Activated T-cell treated with anti-CD3 and anti-CD28 coated beads, Interleukin-2, amount 50 U/mL, for 1 hour (primary cell): Measurements from ENCODE around the gene SUCNR1.
"Not testable (repeated sequence)": the region's sequence is repeated elsewhere in the genome, so short reads cannot be mapped to it uniquely, and the experiment has no call there.

Experiments used
- DNase-seq: peaks from one replicate; pipeline ENCODE4 v3.0.0-alpha.2; 2020

SUCNR1 gene

GRCh38 chr3:151903501-151903991 lies 30.1 kb downstream of the SUCNR1 start:
- no peak for DNase-seq

DNA sequence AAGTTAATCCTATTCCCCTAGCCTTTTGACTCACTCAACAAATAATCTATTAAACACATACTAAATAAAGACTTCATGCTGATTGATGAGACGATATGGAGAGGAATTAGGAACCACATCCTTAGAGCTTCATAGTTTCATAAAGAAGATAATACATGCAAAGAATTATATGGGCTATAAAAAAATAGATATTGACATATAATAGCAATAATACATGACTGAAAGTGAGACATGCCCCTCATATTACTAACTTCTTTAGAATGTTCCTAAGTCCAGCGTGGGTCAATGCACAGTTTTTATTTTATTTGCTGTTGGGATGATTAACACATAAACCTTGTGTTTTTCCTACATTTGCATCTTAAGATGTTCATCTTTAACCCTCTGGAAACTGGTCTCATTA lies 32.2 kb downstream of the SUCNR1 start:
- no peak for DNase-seq

- DNase-seq: no peak
These were observed 33.3 kb downstream of the SUCNR1 start for GRCh38 chr3:151906751-151907150.

GRCh38 chr3:151908399-151908798 lies 35.0 kb downstream of the SUCNR1 start:
- no peak for DNase-seq

DNA sequence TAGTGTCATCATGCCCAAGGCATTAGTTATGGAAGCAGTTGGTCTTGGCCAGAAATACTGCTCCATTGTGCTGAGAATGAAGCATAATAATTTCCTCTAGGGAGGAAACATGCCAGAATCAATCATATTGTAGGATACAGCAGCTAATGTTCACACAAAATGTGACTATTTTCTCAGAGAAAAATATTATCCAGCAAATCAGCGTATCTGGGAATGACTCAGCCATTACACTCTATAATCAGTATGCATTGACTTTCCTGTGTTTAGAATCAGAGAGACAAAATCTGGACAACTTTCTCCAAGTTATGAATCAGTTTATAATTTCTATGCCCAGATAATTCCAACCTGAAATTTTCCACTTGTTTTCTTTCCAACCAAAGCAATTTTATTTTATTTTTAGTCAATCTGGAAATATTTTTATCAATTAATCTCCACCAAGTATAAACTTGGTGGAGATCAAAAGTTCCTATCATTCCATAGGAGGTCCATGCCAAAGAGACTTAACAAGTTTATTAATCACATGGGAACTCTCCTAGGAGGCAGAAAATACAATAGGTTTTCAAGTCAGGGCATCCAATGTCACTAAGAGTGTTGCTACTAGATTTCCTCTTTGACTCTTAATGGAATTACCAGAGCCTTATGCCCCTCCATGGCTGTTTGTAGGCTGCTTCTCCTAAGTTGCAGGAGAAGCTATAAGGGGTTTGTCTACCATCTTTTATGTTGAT lies 36.4 kb downstream of the SUCNR1 start:
- DNase-seq: no peak

DNA sequence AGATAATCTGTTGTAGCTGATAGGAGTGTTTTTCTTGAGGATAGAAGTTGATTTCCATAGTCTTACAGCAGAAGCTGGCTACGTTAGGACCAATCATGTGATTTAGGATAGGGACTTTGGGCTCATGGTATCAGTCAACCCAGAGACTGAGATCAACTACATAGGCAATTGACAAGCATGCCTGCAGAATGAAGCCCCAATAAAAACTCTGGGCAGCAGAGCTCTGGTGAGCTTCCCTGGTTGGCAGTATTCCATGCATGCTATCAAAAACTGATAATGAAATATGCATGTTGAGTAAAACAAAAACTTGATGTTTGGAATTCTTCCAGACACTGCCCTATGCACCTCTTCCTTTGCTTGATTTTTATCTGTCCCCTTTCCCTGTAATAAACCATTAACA lies 38.0 kb downstream of the SUCNR1 start:
- no peak for DNase-seq

DNA sequence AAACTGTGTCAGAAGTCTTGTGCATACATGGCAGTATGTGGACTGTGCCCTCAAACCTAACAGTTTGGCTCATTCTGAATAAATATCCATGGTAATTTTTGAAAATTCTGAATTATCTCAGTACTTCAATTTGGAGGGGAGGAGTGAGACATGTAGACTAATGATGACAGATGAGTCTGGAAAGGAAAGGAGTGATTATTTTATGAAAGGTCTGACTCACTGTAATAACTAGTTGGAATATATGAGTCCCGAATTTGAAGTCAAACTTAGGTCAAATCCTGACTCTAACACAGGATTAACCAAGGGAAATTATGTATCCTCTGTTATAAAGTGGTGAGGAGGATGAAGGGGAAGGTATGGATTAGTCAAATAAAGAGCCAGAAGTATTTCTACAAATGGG lies 38.6 kb downstream of the SUCNR1 start:
- DNase-seq: no peak

DNA sequence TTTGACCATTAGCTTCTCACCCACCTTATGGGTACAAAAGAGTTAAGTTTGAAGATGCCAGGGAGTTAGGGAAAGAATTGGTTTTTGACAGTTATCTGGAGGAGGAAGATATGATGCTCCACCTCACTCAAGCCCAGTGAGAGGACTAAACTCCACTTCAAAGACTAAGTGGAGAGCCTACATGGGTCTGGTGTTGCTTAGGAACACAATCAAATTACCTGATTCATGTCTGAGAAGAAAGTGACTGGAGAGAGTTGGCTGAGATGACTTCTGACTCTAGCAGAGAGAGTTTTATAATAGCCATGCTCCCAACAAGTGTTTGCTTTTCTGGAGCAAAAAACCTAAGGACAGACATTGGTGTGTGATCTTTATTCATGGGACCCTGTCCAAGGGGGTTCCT lies 43.3 kb downstream of the SUCNR1 start:
- DNase-seq: no peak

DNA sequence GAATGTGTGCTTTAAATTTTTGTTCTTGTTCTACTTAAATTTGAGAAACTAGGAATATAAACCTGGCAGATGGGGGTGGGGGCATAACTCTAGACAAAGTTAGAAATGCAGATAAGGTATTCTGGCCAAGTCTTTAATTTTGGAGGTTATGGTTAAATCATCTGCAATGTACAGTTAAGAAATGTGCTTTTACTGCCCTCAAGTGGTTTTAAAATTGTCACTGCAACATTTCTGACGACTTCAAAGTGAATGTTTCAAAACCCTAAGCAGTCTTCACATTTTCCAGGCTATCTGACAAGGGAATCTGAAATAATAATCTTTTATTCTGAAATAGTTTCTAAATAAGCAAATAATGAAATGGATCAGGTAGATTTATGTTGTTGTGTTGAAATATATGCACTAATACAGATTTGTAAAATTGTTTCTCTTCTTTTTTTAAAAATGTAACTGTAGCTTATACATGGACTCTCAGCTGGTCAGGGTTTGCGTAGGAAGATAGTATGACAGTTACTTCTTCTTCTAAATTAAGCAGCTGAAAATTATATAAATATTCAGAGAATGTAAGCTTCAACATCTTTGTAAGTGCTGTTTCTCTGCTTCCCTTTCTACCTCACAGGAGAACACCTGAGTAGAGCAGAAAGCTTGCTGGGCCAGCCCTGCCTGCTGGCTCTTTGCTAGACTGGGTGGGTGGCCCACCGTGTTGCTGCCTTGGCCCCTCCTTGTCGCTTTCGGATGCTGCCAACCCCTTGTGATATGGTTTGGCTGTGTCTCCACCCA lies 45.0 kb downstream of the SUCNR1 start:
- no peak for DNase-seq

- DNase-seq: no peak
These were observed 45.5 kb downstream of the SUCNR1 start for GRCh38 chr3:151919030-151919328.

DNA sequence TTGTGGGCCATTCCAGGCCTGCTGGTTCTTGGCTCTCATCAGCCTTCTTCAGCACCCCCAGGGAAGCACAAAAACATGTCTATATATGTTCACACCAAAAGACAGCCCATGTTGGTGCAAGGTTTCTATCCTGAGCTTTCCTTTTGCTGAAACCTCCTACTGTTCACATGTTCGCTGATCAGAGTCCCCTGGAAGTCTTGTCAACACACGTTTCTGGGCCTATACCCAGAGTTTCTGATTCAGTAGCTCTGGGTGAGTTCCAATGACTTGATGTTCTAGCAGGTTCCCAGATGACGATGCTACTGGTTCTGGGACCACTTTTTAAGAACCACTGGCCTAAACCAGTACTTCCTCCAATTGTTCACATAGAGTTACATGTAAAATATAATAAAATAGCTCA lies 46.0 kb downstream of the SUCNR1 start:
- no peak for DNase-seq

GRCh38 chr3:151923901-151924300 lies 50.5 kb downstream of the SUCNR1 start:
- no peak for DNase-seq

GRCh38 chr3:151924753-151925152 lies 51.3 kb downstream of the SUCNR1 start:
- DNase-seq: no peak

DNA sequence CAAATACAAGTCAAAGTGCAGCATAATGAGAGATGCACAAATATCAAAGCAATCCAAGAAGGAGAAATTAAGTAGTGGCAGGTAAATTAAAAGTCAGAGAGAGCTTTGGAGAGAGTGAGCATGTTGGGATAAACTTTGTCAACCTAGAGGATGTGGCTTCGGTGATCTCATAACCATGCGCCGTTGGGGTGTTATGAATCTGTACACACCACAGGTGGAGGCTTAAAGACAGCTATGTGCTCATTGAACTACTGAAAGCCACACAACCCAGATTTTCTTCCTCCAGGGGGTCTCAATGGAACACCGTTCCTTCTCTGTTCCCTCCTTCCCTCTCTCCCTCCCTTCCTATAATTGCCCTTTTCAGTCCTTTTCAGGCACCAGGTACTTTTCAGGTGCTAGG lies 52.0 kb downstream of the SUCNR1 start:
- no peak for DNase-seq

DNA sequence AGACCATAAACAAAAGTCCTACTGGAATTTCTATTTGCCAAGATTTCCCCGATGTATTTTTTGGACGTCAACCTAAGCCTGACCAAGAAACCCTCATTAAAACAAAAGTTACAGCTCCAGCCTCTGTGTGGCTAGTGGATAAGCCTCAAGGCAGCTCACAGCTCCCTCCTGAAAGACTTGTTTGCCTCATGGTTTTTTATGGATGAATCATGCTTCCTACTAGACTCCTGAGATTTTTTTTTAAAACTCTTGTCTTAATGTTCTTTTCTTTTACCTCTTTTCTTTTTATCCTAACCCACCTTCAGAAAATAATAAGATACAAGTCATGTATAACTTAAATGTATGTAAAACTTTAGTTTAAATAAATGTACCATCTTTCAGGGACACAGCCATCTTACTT lies 52.4 kb downstream of the SUCNR1 start:
- DNase-seq: no peak

GRCh38 chr3:151926956-151927355 lies 53.5 kb downstream of the SUCNR1 start:
- DNase-seq: no peak

DNA sequence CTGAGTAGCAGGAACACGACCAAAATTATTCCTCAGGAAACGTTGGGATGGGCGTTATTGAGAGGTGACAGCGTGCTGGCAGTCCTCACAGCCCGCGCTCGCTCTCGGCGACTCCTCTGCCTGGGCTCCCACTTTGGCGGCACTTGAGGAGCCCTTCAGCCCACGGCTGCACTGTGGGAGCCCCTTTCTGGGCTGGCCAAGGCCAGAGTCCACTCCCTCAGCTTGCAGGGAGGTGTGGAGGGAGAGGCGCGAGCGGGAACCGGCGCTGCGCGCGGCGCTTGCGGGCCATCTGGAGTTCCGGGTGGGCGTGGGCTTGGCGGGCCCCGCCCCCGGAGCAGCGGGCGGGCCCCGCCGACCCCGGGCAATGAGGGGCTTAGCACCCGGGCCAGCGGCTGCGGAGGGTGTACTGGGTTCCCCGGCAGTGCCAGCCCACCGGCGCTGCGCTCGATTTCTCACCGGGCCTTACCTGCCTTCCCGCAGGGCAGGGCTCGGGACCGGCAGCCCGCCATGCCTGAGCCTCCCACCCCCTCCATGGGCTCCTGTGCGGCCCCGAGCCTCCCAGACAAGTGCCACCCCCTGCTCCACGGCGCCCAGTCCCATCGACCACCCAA lies 54.6 kb downstream of the SUCNR1 start:
- DNase-seq: not testable (repeated sequence)

DNA sequence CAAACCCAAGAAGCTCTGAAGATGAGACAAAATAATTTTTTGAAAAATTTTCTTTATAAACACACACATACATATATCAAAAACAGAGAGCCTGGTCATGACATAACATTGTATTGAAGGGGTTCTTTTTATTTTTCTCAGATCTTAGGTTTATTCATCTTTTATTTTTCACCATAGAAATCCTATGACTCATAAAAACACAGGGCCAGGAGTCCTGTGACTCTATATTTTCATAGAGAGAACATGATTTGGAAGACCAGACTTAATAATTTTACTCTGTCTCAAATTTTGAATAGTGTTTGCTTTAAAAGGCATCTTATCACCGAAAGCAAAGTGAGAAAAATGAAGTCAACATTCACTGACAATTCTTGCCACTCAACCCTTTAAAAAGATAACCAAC lies 57.7 kb downstream of the SUCNR1 start:
- DNase-seq: no peak

DNA sequence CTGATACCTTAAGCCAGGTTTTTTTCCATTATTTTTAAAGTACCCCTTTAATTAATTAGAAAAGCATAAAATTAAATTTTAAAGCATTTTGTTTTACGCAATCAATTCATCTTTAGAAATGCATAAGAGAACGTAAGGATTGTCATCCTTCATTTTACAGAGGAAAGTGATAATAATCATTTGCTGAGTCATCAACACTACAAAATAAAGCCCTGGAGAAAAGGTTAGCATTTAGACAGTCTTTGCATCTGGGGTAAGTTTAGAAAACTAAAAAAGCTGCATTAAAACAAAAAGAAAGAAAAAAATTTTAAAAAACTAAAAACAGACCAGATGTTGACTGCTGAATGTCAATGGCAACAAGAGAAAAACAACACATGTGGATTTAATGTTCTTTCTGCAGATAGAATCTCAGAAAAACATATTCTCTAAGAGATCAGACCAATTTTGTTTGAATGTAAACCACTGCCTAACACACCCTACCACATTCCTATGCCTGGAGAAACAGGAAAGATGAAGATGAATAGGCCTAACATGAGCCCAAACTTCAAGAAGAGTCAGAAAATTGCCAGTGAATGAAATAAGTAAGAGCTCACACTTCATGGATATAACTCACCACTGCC lies 59.9 kb downstream of the SUCNR1 start:
- no peak for DNase-seq
